Stimulated activated CD4-positive, alpha-beta T cell treated with anti-CD3 and anti-CD28 coated beads, Interleukin-1b, Interleukin-23, amount 100 ng/mL, for 48 hours (primary cell): ENCODE measurements around the gene ZAR1L.

Source experiments
- DNase-seq: peaks from one replicate; pipeline ENCODE4 v3.0.0-alpha.2; 2020

Gene ZAR1L

GRCh38 chr13:32300406-32300805, 14.8 kb downstream of the ZAR1L start:
- no peak for DNase-seq

GRCh38 chr13:32299893-32300292, 15.3 kb downstream of the ZAR1L start:
- DNase-seq: no peak

GRCh38 chr13:32298695-32299094, 16.5 kb downstream of the ZAR1L start:
- DNase-seq: no peak

GRCh38 chr13:32297206-32297605, 18.0 kb downstream of the ZAR1L start:
- DNase-seq: no peak

- no peak for DNase-seq
These were observed 29.6 kb downstream of the ZAR1L start for GRCh38 chr13:32285633-32285965.

- no peak for DNase-seq
These were observed 30.1 kb downstream of the ZAR1L start for GRCh38 chr13:32284927-32285632.

GRCh38 chr13:32282096-32282711, 33.0 kb downstream of the ZAR1L start:
- DNase-seq: no peak

GRCh38 chr13:32281096-32281495, 34.1 kb downstream of the ZAR1L start:
- no peak for DNase-seq

- DNase-seq: no peak
These were observed 36.7 kb downstream of the ZAR1L start for GRCh38 chr13:32278426-32278825.

- DNase-seq: no peak
These were observed 37.3 kb downstream of the ZAR1L start for GRCh38 chr13:32277839-32278238.

GRCh38 chr13:32272021-32272683, 43.0 kb downstream of the ZAR1L start:
- no peak for DNase-seq

- DNase-seq: peak; percentile 47
These were observed 47.2 kb downstream of the ZAR1L start for GRCh38 chr13:32267836-32268439.

GRCh38 chr13:32266130-32266529, 49.0 kb downstream of the ZAR1L start:
- DNase-seq: no peak

- no peak for DNase-seq
These were observed 49.4 kb downstream of the ZAR1L start for GRCh38 chr13:32265726-32266125.

- no peak for DNase-seq
These were observed 50.8 kb downstream of the ZAR1L start for GRCh38 chr13:32264407-32264806.

GRCh38 chr13:32262619-32263018, 52.5 kb downstream of the ZAR1L start:
- no peak for DNase-seq

GRCh38 chr13:32262165-32262564, 53.0 kb downstream of the ZAR1L start:
- DNase-seq: no peak

- no peak for DNase-seq
These were observed 53.6 kb downstream of the ZAR1L start for GRCh38 chr13:32261567-32261966.

GRCh38 chr13:32259116-32259515, 56.0 kb downstream of the ZAR1L start:
- DNase-seq: no peak

- no peak for DNase-seq
These were observed 57.5 kb downstream of the ZAR1L start for GRCh38 chr13:32257649-32258048.

GRCh38 chr13:32256243-32256642, 58.9 kb downstream of the ZAR1L start:
- no peak for DNase-seq

GRCh38 chr13:32255724-32256109, 59.4 kb downstream of the ZAR1L start:
- DNase-seq: no peak

- no peak for DNase-seq
These were observed 60.0 kb downstream of the ZAR1L start for GRCh38 chr13:32254916-32255723.
